Fibroblast of lung (primary cell): Measurements from ENCODE around the gene KPNA6.

Experiments
- EZH2 ChIP-seq: IDR thresholded peaks from 2 replicates; pipeline ENCODE4 v1.5.1; 2012; ENCODE audit warnings: low read length, control low read depth, mild to moderate bottlenecking; ENCODE audit errors: missing control alignments
- TF ChIP-seq, protein P1 (sequence below), 2 donors: IDR thresholded peaks in 1 of 2; conservative IDR thresholded peaks in 1 of 2; 1 replicate in 1 of 2; 2 replicates in 1 of 2; pipeline ENCODE4 v1.5.1; 2011 to 2012; ENCODE audit warnings: low read length in 2 of 2, control low read depth in 1 of 2, inconsistent platforms in 1 of 2, low read depth in 1 of 2, mild to moderate bottlenecking in 1 of 2

DNA sequence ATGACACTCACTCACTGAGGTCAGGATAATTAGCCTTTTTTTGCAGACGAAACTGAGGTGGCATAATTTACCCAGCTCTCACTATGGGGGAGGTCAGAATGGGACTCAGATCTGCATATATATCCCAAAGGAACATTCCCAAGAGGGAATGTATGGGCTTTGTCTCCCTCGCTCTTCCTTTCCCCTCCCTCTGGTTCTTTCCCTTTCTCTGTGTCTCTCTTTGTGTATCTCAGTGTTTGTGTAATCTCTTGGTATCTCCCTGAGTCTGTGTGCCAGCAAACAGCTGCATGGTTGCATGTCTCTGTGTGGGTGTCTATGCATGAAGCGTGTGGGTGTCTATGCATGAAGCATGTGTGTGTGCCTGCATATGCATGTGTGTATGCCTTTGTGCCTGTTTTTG lies 30.4 kb upstream of the KPNA6 start:
- TF ChIP-seq EZH2, result no peak
- TF ChIP-seq, protein P1, sequence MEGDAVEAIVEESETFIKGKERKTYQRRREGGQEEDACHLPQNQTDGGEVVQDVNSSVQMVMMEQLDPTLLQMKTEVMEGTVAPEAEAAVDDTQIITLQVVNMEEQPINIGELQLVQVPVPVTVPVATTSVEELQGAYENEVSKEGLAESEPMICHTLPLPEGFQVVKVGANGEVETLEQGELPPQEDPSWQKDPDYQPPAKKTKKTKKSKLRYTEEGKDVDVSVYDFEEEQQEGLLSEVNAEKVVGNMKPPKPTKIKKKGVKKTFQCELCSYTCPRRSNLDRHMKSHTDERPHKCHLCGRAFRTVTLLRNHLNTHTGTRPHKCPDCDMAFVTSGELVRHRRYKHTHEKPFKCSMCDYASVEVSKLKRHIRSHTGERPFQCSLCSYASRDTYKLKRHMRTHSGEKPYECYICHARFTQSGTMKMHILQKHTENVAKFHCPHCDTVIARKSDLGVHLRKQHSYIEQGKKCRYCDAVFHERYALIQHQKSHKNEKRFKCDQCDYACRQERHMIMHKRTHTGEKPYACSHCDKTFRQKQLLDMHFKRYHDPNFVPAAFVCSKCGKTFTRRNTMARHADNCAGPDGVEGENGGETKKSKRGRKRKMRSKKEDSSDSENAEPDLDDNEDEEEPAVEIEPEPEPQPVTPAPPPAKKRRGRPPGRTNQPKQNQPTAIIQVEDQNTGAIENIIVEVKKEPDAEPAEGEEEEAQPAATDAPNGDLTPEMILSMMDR (conservative IDR thresholded peaks at IDR 0.05 in 1 of 2, IDR thresholded peaks at IDR 0.05 in 1 of 2; ENCODE audit: low read depth in 1 of 2, low read length in 2 of 2), result no peak
